BLaER1 treated with 17β-estradiol and CSF1 and Interleukin-3, amounts not matched to agents 10 nM and 100 nM (cell line): ENCODE measurements around the gene TRIM62.

Experiments used
- H3K27ac ChIP-seq, 11 experiments: shearing (Covaris generic); formaldehyde crosslinking; 2 replicates each; pipeline ENCODE4 v1.8.1; 2022
- H3K27me3 ChIP-seq, 11 experiments: shearing (Covaris generic); formaldehyde crosslinking; 2 replicates each; pipeline ENCODE4 v1.8.1; 2022
- H3K36me3 ChIP-seq, 11 experiments: shearing (Covaris generic); formaldehyde crosslinking; 2 replicates each; pipeline ENCODE4 v1.8.1; 2022
- H3K4me1 ChIP-seq, 10 experiments: shearing (Covaris generic); formaldehyde crosslinking; 2 replicates each; pipeline ENCODE4 v1.8.1; 2022
- H3K4me2 ChIP-seq, 11 experiments: shearing (Covaris generic); formaldehyde crosslinking; 2 replicates each; pipeline ENCODE4 v1.8.1; 2022
- H3K4me3 ChIP-seq, 10 experiments: shearing (Covaris generic); formaldehyde crosslinking; 2 replicates each; pipeline ENCODE4 v1.8.1; 2022
- H3K9ac ChIP-seq, 11 experiments: shearing (Covaris generic); formaldehyde crosslinking; 2 replicates each; pipeline ENCODE4 v1.8.1; 2022
- H3K9me3 ChIP-seq, 11 experiments: shearing (Covaris generic); formaldehyde crosslinking; replicated peaks in 1 of 11; 2 replicates each; pipeline ENCODE4 v1.8.1; 2022
- H4K20me1 ChIP-seq, 11 experiments: shearing (Covaris generic); formaldehyde crosslinking; 2 replicates each; pipeline ENCODE4 v1.8.1; 2022
- Cebpa-rat ChIP-seq, 11 experiments: shearing (Covaris generic); IDR thresholded peaks; 2 replicates each; pipeline ENCODE4 v1.8.1; 2022

Gene TRIM62

GRCh38 chr1:33159577-33159976, 22.3 kb downstream of the TRIM62 start:
- H3K9ac ChIP-seq = no peak overlapping the region
- H3K4me1 ChIP-seq = peaks cover 20 to 31% (median 29%) of the 10 kb centered on the region in 10 experiments
- peaks cover 0 to 8% (median 0%) of the 10 kb centered on the region in 11 experiments; a peak in 2 of 22 replicates for H4K20me1 ChIP-seq
- no peaks in the 10 kb centered on the region for H3K27me3 ChIP-seq
- H3K36me3 ChIP-seq = peaks cover 8 to 34% (median 23%) of the 10 kb centered on the region in 11 experiments; a peak in 20 of 22 replicates
- no peaks in the 10 kb centered on the region for H3K9me3 ChIP-seq
- no peak overlapping the region for H3K27ac ChIP-seq
- no peak overlapping the region for H3K4me3 ChIP-seq
- TF ChIP-seq Cebpa-rat (IDR thresholded peaks at IDR 0.05) = no peak
- H3K4me2 ChIP-seq = no peak overlapping the region

GRCh38 chr1:33158366-33158765, 23.5 kb downstream of the TRIM62 start:
- Histone ChIP-seq H3K36me3 (peaks cover 8 to 24% (median 15%) of the 10 kb centered on the region in 11 experiments; a peak in 20 of 22 replicates), H3K4me3 (no peak overlapping the region), H3K4me2 (no peak overlapping the region), H3K9ac (no peak overlapping the region), H3K9me3 (no peaks in the 10 kb centered on the region), H4K20me1 (peaks cover 0 to 10% (median 0%) of the 10 kb centered on the region in 11 experiments; a peak in 2 of 22 replicates), H3K27ac (no peak overlapping the region), H3K27me3 (no peaks in the 10 kb centered on the region), H3K4me1 (peaks cover 14 to 33% (median 32%) of the 10 kb centered on the region in 10 experiments)
- TF ChIP-seq Cebpa-rat (IDR thresholded peaks at IDR 0.05) = no peak

GRCh38 chr1:33157131-33157530, 24.7 kb downstream of the TRIM62 start:
- Histone ChIP-seq H3K9ac (no peak overlapping the region), H4K20me1 (peaks cover 0 to 13% (median 0%) of the 10 kb centered on the region in 11 experiments; a peak in 2 of 22 replicates), H3K9me3 (no peaks in the 10 kb centered on the region), H3K4me3 (no peak overlapping the region), H3K27ac (no peak overlapping the region), H3K36me3 (peaks cover 8 to 21% (median 15%) of the 10 kb centered on the region in 11 experiments; a peak in 20 of 22 replicates), H3K4me2 (no peak overlapping the region), H3K4me1 (peaks cover 23 to 45% (median 44%) of the 10 kb centered on the region in 10 experiments), H3K27me3 (no peaks in the 10 kb centered on the region)
- TF ChIP-seq Cebpa-rat (IDR thresholded peaks at IDR 0.05) = no peak

GRCh38 chr1:33155877-33156538, 25.8 kb downstream of the TRIM62 start:
- H3K27me3 ChIP-seq = no peaks in the 10 kb centered on the region
- TF ChIP-seq Cebpa-rat (IDR thresholded peaks at IDR 0.05) = no peak
- peak overlapping the region; percentile 43 to 87 (median 57) for H3K4me2 ChIP-seq
- H3K4me1 ChIP-seq = peaks cover 34 to 56% (median 55%) of the 10 kb centered on the region in 10 experiments
- H3K4me3 ChIP-seq = no peak overlapping the region
- H4K20me1 ChIP-seq = peaks cover 0 to 13% (median 0%) of the 10 kb centered on the region in 11 experiments; a peak in 3 of 22 replicates
- H3K9me3 ChIP-seq = no peaks in the 10 kb centered on the region
- peaks cover 8 to 20% (median 15%) of the 10 kb centered on the region in 11 experiments; a peak in 20 of 22 replicates for H3K36me3 ChIP-seq
- no peak overlapping the region; a peak in 1 of 22 replicates for H3K9ac ChIP-seq
- H3K27ac ChIP-seq = peak overlapping the region in 1 of 11 experiments; percentile 49; a peak in 3 of 22 replicates

GRCh38 chr1:33153650-33154049, 28.2 kb downstream of the TRIM62 start:
- peak overlapping the region in 8 of 11 experiments; percentile 45 to 78 (median 60); a peak in 14 of 22 replicates for H3K9ac ChIP-seq
- peaks cover 6 to 13% (median 8%) of the 10 kb centered on the region in 11 experiments; a peak in 16 of 22 replicates for H3K36me3 ChIP-seq
- H3K4me2 ChIP-seq = peak overlapping the region in 10 of 11 experiments; percentile 44 to 91 (median 80); a peak in 19 of 22 replicates
- peaks cover 0 to 13% (median 0%) of the 10 kb centered on the region in 11 experiments; a peak in 3 of 22 replicates for H4K20me1 ChIP-seq
- 0 out of 20 replicates have a peak overlapping the region, but pooled peaks of 1 of the 10 experiments have one; percentile 2 for H3K4me3 ChIP-seq
- H3K27me3 ChIP-seq = no peaks in the 10 kb centered on the region
- peak overlapping the region in 8 of 11 experiments; percentile 52 to 89 (median 74); a peak in 16 of 22 replicates for H3K27ac ChIP-seq
- H3K4me1 ChIP-seq = peaks cover 40 to 71% (median 69%) of the 10 kb centered on the region in 10 experiments
- TF ChIP-seq Cebpa-rat (IDR thresholded peaks at IDR 0.05) = no peak
- no peaks in the 10 kb centered on the region for H3K9me3 ChIP-seq

GRCh38 chr1:33152685-33153432, 29.0 kb downstream of the TRIM62 start:
- Histone ChIP-seq H3K27ac (peak overlapping the region in 8 of 11 experiments; percentile 52 to 89 (median 74); a peak in 16 of 22 replicates), H3K27me3 (no peaks in the 10 kb centered on the region), H3K4me3 (0 out of 20 replicates have a peak overlapping the region, but pooled peaks of 1 of the 10 experiments have one; percentile 2), H3K4me1 (peaks cover 40 to 71% (median 69%) of the 10 kb centered on the region in 10 experiments), H4K20me1 (peaks cover 0 to 13% (median 0%) of the 10 kb centered on the region in 11 experiments; a peak in 3 of 22 replicates), H3K36me3 (peaks cover 0 to 9% (median under 1%) of the 10 kb centered on the region in 11 experiments; a peak in 13 of 22 replicates), H3K9me3 (no peaks in the 10 kb centered on the region), H3K4me2 (peak overlapping the region in 10 of 11 experiments; percentile 44 to 91 (median 80); a peak in 20 of 22 replicates), H3K9ac (peak overlapping the region in 8 of 11 experiments; percentile 45 to 78 (median 60); a peak in 14 of 22 replicates)
- TF ChIP-seq Cebpa-rat (IDR thresholded peaks at IDR 0.05) = no peak

- Histone ChIP-seq H3K4me1 (peaks cover 39 to 66% (median 63%) of the 10 kb centered on the region in 10 experiments), H3K27ac (peak overlapping the region in 8 of 11 experiments; percentile 20 to 89 (median 74); a peak in 16 of 22 replicates), H3K4me2 (peak overlapping the region; percentile 28 to 91 (median 79)), H3K9me3 (no peaks in the 10 kb centered on the region), H3K27me3 (no peaks in the 10 kb centered on the region), H3K4me3 (peak overlapping the region in 1 of 10 experiments; percentile 1; a peak in 2 of 20 replicates), H3K9ac (peak overlapping the region in 10 of 11 experiments; percentile 7 to 78 (median 58); a peak in 17 of 22 replicates), H3K36me3 (peaks cover 12 to 24% (median 17%) of the 10 kb centered on the region in 11 experiments; a peak in 20 of 22 replicates), H4K20me1 (peaks cover 0 to 10% (median 0%) of the 10 kb centered on the region in 11 experiments; a peak in 3 of 22 replicates)
- no peak for TF ChIP-seq Cebpa-rat (IDR thresholded peaks at IDR 0.05)
Measured at GRCh38 chr1:33151116-33151515, 30.7 kb downstream of the TRIM62 start.

- no peak overlapping the region for H3K4me3 ChIP-seq
- no peaks in the 10 kb centered on the region for H3K9me3 ChIP-seq
- no peaks in the 10 kb centered on the region for H3K27me3 ChIP-seq
- peak overlapping the region in 6 of 11 experiments; percentile 66 to 89 (median 78); a peak in 10 of 22 replicates for H3K27ac ChIP-seq
- H4K20me1 ChIP-seq = peaks cover 0 to 6% (median 0%) of the 10 kb centered on the region in 11 experiments; a peak in 2 of 22 replicates
- H3K4me2 ChIP-seq = peak overlapping the region; percentile 28 to 91 (median 79)
- TF ChIP-seq Cebpa-rat (IDR thresholded peaks at IDR 0.05) = no peak
- peak overlapping the region in 7 of 11 experiments; percentile 50 to 78 (median 69); a peak in 8 of 22 replicates for H3K9ac ChIP-seq
- H3K36me3 ChIP-seq = peaks cover 15 to 28% (median 20%) of the 10 kb centered on the region in 11 experiments; a peak in 20 of 22 replicates
- peaks cover 39 to 65% (median 59%) of the 10 kb centered on the region in 10 experiments for H3K4me1 ChIP-seq
Measured at GRCh38 chr1:33150522-33150921, 31.3 kb downstream of the TRIM62 start.
